NCI-H2227 (cell line): Measurements from ENCODE around the gene SERGEF.

Experiments used
- DNase-seq: peaks from one replicate; lab custom pipeline; 2025; ENCODE audit not compliant: unreplicated experiment; lab: John Stamatoyannopoulos, UW

The SERGEF gene

DNA sequence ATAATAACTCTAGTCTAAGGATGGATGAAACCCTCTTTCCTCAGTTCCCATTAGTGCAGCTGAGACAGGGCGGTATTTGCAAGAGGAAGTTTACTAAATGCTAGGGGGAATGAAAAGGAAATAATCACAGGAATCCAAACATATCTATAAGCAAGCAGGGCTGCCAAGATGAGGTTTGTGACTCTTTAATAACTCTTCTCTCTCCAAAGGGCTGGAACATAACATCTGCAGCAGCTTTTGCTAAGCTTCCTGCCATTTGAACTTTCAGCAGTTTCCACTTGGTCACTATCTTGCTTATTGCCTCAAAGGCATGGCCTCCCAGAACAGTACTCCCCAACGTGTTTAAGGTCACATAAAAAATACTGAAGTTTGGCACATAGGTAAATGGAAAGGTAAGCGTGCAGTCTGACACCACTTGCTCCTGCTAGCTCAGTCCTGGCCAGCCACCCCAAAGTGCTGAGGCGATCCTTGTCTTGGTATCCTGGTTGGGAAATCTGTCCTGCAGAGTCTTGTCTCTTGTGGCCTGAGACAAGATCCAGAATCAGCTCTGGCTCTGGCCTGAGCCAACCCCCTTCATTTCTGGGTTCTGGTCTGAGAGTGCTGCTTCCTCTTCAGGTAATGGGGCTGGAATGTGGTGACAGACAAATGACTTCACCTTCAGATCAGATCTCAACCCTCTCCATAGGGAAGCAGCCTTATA lies 196.5 kb downstream of the SERGEF start:
- no peak for DNase-seq

DNA sequence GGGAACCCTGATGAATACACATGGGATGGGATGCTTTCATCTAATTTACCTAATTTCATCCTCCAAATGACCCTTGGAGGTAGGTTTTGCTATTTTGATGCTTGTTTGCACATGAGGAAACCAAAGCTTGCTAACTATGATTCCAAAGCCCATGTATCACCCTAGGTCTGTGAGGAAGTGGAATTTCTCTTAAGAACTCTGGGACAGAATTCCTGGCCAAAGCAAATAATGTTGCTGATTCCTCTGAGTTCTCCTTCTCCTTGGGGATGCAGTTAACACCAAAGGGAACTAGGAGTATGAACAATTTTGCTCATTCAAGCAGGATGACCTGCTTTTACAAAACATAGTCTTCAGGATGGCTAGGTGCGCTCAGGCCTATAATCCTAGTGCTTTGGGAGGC lies 198.3 kb downstream of the SERGEF start:
- no peak for DNase-seq

DNA sequence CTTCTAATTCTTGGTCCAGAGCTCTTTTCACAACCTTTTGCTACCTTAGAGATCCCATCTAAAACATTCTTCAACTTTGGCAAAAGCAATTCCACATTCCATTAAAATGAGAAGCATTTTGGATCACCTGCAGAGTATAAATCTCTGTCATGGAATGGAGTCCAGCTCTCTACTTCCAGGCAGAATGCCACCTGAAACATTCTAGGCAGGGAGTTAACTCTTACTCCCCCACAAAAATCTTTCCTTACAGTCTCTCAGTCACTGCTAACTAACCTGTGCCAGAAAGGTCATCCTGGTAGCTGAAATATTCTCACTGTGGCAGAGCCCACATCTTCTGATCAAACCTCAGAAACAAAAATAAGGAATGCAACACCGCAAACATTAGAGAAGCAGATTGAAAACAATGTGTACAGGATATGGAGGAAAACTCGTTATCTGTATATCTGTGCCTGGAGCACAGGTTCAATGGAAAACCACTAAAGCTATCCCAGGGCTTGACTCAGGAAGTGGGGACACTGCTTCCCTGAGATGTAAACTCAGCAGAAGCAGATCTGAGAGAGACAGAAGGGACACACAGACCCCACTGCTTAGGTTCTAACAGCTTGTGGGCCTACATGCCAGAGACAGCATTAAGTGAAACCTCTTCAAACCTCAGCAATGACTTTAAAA lies 199.3 kb downstream of the SERGEF start:
- no peak for DNase-seq

DNA sequence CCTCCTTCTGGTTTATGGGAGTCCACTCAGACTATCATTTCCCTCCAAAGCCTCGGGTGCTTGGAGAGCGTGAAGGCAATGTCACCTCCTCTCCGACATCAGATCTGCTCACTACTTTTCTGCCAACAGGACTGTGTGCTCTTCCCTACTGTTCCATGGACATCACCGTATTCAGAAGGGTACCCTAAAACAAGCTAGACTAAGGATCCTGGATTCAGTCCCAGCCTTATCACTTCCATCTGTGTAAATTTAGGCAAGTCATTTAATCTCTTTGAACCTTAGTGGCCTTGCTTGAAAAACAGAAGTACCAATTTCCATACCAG lies 200.0 kb downstream of the SERGEF start:
- no peak for DNase-seq

DNA sequence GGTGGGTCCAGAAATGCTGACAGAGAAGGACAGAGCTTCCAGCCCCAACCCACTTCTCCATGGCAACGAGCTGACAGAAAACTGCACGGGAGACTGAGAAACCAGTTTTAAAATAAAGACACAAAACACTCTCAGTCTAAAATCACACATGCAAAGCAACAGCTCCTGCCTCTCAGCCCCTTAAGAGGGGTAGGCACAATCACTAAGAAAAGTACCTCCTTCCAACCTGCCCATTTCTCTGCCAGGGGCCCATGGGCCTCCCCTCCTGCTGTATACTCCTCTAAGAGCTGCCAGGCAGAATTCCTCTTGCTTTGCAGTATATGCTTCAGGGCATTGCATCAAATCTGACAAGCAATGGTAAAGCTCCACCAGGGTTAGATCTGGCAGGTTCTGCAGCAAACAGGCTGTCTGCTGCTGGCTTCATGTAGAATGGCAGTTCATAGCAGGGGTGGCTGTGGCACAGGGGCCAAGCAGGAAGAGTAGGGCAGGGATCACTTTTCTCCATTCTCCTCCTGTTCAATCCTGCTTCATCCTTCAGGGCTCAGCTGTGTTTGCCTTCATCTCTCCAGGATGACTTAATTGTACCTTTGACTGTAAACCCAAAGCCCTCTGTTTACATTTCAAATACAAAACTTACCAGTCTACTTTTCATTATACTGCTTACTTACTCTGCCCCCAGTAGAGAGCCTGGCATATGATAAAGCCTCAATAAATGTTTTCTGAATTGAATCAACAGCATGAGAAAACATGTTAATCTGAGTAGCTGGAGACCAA lies 200.6 kb downstream of the SERGEF start:
- DNase-seq = peak; percentile 36

DNA sequence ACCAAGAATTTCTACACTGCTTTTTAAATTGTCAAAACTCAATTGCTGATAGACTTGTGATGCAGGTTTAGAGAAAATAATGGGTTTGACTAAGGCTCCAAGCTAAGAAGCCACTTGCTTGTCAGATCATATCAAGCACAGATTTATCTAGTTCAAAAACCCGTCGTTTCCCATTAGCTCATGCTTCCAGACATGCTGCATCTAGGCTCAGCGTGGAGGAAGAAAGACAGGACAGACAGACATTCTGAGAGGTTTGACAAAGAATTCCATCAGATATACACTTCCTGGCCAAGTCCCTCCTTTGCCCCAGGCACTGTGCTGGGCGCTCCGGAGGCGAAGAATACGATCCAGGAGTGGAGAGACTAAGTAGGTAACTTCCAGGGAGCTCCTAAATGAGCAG lies 201.5 kb downstream of the SERGEF start:
- no peak for DNase-seq

DNA sequence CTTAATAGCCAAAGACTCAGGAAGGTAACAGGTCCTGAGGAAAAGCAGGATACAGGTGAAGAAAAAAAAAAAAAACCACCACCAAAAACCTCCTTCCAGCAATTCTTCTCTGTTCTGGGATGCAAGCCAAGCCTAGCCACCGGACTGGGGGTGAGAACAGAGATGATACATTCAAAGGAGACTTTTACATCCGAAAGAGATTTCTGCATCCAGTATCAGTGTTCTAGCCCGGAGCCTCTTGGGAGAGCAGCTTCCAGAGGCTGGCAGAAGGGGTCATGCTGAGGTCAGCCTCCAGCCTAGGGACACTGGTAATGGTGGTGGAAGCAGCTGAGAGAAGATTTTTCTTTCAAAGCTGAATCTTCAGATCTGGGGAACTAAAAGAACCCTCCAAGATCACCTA lies 202.1 kb downstream of the SERGEF start:
- no peak for DNase-seq

DNA sequence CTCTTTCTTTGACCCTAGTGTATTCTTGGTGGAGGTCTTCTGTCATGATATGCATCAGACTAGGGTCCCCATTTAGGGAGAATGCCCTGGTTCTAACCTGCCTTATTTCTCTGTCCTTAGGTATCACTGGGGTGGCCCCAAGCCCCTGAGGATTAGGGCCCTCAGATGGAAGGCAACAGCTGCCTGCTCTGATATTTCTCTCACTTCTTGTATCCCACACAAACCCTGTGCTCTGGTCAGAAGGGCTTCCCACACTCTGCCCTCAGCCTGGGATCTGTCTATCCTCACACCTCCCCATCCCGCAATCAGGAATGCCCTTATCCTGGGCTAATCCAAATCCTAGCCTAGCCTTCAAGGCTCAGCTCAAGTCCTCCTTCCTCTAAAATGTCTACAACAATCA lies 202.8 kb downstream of the SERGEF start:
- no peak for DNase-seq

DNA sequence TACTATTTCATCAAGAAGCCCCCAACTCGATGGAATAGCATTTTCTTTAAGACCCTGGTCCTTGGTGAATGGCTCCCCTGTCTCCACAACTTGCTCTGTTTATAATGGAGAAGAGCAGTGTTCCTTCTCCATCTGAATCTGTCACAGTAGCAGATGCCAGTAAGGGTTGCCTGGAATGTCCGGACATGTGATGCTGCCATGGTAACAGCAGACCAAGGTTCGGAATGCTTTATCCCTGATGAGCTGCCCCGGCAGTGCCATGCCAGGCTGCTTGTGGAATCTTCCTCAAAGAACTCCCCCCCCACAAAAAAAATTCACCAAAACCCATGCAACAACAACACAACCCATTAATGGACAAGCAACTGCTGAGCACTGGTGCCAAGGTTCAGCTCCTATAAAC lies 205.8 kb downstream of the SERGEF start:
- DNase-seq = peak; percentile 6

DNA sequence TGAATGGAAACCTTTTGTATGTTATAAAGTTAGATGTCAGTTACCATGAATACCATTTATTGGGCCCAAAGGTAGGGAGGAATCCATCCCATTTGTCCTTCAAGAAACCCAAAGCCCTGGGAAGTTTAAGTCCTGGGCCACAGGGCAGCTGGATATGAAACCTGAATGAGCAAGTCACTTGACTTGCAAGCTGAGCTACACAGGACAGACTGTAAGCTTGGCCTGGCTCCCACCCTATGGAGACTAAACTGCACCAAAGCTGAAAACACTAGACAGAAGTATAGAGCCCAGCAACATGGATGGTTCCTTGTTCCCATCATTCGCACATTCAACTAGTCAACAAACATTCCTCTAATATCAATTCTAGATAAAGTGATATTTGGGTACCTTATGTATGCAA lies 207.0 kb downstream of the SERGEF start:
- no peak for DNase-seq

DNA sequence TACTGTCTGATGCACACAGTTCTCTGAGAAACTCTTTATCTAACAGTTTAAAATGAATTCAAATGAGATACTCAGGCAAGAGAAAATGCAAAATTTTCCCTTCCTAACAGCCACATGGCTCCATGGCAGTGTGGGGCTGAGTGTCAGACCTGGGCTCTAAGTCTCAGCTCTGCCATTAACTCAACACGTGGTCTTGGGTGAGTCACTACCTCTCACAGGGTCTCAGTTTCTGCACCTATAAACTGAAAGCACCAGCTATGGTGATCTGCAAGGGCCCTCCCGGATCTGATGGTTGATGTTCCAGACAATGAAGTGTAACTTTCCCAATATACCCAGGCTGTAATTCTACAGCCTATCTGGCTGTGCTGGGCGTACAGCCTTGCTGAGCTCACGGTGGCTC lies 207.8 kb downstream of the SERGEF start:
- no peak for DNase-seq

DNA sequence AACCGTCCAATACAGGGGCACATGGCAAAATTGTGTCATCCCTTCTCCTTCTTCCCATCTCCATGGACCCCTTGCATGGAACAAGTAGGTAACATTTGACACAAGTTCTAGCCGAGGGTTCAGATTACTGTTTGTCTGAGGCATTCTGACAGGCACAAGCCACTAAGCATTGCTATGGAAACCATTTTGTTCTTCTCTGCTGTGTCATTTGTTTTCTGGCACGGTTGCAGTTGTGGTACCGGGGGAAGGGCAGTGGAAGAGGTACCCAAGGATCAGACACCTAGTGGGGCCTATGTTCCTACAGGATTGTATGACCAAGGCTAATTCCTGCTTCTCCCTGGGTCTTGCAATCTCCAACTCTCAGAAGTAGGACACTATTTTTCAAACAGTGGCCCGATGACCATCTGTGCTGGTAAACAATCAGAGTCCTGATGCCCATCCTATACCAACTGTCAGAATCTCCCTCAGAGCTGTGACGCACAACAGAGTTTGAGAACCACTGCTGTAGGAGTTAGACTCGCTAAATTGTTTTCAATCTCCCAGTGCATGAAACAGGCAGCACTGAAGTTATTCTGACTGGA lies 209.0 kb downstream of the SERGEF start:
- DNase-seq = no peak

DNA sequence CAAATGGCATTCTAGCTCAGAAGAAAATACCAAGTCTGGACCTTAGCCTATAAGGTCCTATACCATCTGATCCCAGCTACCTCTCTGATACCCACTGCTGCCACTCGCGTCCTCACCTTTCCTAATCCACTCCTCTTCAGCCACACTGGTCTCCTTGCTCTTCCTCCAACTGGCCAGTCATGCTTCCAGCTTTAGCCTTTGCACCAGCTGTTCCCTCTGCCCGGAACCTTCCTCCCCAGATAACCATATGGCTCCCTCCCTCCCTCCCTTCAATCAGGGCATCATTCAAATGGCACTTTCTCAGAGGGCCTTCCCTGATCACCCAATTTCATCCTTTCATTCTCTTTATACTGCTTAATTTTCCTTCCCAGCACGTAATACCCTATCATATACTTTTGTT lies 210.4 kb downstream of the SERGEF start:
- DNase-seq = no peak

DNA sequence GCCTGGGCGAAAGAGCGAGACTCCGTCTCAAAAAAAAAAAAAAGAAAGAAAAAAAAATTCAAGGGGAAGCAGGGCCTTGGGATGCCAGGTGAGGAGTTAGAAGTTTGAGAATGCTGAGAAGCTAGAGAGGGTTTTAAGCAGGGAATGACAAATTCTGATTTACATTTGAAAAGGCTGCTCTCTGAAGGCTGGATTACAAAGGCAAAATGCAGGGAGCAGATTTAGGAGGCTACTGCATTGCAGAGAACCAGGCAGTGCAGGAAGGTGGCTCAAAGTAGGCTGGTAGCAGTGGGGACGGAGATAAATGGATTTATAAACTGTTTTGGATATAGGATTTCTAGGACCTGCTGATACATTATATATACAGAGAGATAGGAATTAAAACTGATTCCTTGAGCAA lies 211.7 kb downstream of the SERGEF start:
- no peak for DNase-seq

DNA sequence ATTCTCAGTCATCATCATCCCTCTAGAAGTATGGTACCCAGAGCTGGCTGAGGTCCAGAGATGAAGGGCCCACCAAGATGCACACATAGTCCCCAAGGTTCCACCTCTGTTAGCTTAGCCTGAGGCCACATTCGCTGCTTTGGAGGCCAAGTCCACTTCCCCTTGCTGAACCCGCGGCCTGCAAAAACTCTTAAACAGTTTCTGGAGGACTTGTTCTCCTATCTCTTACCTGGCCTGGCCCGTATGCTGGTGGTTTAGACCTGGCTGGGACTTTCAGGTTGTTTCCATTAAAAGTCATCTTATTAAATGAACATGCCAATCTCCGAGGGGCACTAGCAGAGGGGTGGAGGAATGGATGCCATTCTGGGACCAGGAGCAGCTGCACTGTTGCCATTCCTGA lies 213.7 kb downstream of the SERGEF start:
- DNase-seq = no peak

DNA sequence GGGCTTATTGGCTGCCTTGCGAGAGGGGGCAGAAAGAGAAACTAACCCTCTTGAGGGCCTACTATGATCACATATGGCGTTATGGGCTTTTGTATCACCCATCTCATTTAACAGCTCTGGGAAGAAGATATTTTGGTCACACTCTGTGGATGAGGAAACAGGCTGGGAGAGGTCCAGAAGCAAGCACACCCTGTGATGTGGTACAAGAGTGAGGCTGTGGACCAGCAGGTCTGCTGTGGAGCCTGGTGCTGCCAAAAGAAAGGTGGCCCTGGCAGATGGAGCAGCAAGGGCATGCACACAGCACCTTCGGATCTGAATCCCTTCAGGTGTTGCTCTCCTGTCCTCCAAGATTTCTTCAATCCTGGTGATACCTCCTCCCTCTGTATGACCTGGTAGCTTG lies 214.1 kb downstream of the SERGEF start:
- no peak for DNase-seq

DNA sequence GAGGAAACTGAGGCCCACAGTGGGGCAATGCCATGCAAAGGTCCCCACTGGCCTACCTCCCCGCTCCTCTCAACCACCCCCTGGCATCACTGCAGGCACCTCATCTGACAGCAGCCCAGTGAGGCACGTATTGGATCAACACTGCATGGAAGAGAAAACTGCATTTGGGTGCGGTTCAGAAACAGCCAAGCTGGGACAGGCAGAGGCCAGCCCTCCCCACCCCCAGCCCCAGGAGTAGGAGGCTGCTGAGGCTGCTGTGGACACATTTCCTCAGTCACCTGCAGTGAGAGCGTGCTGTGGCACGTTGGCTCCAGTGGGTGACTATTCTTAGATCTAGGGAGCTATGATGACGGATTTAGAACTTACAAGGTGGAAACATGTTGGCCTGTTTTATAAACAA lies 214.6 kb downstream of the SERGEF start:
- DNase-seq = no peak

DNA sequence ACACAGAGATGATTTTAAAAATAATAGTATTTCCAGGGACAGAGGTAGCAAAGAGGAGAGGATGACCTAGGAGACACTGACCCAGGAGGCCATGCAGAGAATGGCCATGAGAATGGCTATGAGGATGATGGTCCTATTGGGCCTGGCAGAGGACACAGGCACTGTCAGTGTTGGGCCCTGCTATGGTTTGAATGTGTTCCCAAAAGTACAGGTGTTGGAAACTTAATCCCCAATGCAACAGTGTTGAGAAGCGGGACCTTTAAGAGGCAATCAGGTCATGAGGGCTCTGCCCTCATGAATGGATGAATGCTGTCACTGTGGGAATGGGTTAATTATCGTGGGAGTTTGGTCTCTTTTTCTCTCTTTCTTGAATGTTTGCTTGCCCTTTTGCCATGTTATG lies 216.7 kb downstream of the SERGEF start:
- no peak for DNase-seq

DNA sequence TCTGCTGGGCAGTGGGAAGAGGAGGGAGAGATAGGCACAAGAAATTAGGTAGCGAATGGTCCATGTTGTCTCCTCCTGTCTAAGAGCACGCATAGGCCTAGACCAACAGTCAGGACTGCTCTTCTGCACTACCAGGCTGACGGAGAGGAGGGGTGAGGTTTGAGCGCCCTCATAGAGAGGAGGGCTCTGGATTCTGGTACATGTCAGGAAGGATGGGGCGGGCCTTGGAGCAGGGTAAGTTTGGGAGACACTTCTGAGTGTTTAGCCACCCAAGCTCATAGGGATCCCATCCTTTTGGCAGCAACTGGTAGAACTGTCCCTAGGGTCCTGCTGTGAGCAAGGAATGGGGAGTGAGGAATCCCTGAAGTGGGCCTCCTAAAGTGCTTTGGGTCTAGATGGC lies 217.9 kb downstream of the SERGEF start:
- no peak for DNase-seq

DNA sequence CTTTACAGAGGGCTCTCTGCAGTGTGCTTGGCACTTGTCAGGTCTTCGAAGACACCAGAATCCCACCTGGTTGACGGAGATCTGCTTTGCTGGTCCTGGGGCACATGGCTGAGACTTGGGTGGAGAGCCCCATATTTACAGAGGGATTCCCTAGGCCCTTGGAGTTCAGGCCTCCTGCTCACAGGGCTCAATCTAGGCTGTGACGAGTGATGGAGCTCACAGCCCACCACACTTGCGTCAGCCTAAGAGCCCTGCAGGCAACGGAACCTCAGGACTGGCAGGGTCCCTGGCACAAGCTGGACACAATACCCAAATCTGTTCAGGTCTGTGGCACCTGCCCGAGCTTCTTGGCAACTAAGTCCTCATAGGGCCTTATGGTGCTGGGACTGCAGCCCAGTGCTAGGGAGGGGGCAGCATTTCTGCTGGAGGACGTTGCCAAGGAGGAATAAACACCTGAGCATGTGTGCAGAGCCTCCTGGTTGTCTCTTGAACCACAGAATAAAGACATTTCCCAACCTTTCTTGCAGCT lies 219.1 kb downstream of the SERGEF start:
- no peak for DNase-seq

DNA sequence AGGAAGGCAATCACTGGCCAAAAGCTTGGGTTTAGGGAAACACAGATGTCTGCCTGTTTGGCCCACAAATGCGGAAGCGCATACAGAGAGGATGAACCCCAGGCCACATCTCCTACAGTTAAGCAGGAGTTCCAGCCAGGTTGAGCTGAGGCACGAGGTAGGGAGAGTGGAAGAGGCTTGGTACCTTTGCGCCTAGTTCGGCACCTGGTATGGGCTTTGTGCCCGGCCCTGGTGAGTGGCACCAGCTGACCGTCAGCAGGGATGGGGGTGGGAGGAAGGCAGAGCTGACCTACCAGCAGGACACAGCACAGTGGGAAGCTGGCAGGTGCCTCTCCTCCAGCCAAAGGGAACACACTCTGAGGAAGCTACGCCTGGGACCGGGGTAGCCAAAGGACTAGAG lies 220.7 kb downstream of the SERGEF start:
- DNase-seq = no peak

DNA sequence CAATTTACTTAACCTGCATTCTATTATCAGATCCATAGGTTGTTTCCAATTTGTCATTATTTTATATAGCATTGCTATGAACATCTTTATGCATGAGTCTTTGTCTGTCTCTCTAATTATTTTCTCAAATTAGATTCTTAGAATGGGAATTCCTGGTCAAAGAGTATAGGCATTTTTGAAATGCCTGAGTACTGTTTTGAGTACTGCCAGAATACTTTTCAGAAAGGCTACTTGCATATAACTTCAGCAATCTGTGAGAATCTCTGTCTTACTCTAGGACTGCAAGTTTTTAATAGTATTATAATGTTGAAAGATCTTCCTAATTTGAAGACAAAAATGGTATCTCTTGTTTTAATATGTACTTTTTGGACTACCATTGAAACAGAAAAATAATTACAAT lies 221.7 kb downstream of the SERGEF start:
- no peak for DNase-seq
